HG03095 (cell line): ENCODE data around the gene MEIS3.
"Not testable (repeated sequence)": the region's sequence is repeated elsewhere in the genome, so short reads cannot be mapped to it uniquely, and the experiment has no call there.

ENCODE experiments used
- ATAC-seq: cut with Tn5 transposase; IDR thresholded peaks from one replicate; pipeline ENCODE4 v1.9.1; 2021; ENCODE audit warnings: moderate library complexity; ENCODE audit not compliant: unreplicated experiment

MEIS3 gene

DNA sequence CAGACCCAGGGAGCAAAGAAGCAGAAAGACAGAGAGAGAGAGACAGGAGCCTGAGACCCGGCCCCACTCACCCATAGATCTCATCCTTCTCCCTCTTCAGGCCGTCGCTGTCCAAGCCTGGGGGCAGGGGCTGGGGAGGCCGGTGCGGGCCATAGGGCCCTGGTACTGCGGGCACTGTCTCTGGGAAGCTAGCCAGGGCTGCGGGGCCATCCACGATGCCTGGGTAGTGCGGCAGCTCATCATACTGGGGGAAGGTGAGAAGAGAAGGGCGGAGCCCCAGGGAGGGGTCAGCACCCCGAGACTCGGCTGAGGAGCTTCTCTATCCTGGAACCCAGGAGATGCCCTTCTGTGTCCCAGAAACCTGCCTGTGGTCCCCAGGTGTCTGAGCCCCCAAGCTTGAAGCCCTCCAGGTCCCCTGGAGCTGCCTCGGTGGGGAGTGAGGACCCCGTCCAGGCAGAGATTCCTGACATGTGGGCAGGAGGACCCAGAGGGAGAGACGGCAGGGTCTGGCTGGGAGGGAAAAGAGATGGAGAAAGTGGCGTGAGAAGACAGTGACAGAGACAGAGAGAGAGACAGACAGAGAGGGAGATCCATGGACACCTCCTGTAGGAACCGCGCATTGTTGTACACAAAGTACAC, 2.1 kb downstream of the MEIS3 start:
- ATAC-seq: no peak

DNA sequence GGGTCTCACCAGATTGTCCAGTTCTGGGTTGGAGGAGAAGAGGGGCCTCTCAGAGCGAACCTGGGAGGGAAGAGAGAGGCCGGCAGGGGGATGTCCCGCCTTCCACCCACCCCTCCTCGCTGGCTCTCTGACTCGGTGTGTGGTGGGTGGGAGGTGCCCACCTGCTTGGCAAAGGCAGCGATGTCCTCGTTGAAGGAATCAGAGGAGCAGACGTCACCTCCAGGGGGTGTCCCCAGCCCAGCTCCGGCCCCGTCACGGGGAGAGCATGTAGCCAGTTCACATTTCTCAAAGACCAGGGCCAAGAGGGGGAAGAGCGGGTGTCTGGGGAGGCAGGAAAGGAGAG, 2.7 kb downstream of the MEIS3 start:
- no peak for ATAC-seq

DNA sequence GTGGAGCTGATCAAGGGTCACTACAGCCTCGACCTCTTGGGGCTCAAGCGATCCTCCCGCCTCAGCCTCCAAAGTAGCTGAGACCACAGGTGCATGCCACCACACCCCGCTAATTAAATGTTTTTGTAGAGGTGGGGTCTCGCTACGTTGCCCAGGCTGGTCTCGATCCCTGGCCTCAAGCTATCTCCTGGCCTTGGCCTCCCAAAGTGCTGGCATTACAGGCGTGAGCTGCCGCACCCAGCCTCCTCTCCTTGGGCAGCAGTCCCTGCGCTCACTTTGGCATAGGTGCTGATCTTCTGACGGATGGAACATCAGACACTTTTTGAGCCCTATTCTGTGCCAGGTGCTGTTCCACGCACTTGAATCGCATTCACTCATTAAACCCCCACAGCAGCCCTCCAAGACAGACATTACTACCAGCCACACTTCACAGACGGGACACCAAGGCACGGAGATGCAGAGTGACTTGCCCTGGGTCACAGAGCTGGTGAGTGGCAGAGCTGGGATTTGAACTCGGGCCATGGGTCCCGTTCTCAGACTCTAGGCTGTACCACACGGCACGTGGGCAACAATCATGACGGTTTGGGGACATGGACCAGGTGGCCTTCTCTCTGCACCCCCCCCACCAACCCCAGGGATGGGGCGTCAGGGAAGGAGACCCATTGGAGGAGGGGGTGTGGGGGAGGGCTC, 3.2 kb downstream of the MEIS3 start:
- no peak for ATAC-seq

DNA sequence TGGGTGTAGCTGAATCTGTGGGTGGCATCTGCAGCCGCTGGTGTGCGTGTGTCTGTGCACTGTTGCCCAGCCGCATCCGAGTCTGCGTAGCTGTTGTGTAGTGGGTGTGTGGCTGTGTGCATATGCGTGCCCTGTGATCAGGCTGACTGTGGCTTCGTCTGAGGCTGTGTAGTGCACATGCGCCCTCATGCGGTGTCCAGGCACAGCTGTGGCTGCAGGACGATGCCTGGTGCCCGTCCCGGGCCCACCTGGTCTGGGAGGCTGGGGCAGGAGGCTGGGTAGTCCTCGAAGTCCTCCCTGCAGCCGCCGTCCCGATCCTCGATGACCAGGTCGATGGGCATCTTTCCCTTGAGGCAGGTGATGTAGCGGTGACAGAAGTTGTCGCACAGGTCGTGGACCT, 4.9 kb downstream of the MEIS3 start:
- ATAC-seq: no peak

- ATAC-seq: no peak
Observed at GRCh38 chr19:47413941-47414340, 5.4 kb downstream of the MEIS3 start.

- ATAC-seq: not testable (repeated sequence)
Observed at GRCh38 chr19:47411696-47412095, 7.6 kb downstream of the MEIS3 start.

- ATAC-seq: no peak
Observed at GRCh38 chr19:47411101-47411500, 8.2 kb downstream of the MEIS3 start.

DNA sequence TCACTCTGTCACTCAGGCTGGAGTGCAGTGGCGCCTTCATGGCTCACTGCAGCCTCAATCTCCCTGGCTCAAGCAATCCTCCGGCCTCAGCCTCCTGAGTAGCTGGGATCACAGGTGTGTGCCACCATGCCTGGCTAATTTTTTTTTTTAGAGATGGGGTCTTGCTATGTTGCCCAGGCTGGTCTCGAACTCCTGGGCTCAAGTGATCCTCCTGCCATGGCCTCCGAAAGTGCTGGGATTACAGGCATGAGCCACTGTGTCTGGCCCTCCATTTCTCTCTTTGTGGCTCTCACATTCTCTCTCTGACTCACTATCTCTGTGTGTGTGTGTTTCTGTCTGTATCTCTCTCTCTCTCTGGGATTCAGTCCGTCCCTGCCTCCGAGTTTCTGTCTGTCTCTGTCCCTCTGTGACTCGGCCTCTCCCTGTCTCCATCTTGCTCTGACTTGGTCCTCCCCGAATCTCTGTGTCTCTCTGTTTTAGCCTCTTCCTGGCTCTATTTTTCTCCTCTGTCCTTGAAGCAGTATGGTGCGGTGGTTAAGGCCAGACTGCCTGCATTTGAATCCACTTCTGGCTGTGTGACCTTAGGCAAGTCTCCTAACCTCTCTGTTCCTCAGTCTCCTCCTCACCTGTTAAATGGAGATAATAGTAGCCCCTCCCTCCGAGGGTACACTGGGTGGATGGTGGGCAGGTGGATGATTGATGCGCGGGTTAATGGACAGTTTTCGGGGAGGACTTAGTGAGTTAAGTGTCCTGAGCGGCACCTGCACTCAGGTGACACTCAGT, 11.0 kb downstream of the MEIS3 start:
- no peak for ATAC-seq

DNA sequence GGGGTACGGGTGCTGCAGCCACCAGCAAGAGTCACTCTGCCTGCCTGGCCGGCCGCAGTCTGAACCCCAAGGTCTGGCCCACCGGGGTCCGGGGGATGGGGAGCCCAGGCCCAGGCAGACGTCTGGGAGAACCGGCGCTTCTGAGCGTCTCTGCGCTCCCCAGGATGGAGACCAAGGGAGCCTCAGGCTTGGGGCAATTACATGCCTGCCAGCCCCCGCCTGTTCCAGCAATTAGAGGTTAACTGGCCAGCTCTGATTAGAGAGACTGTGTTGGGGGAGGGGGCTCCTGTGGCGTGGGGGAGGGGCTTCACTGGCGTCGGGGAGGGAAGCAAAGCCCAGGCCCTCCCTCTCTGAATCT, 11.9 kb downstream of the MEIS3 start:
- no peak for ATAC-seq

- no peak for ATAC-seq
Observed at GRCh38 chr19:47406711-47407416, 12.5 kb downstream of the MEIS3 start.

GRCh38 chr19:47405854-47406417, 13.4 kb downstream of the MEIS3 start:
- no peak for ATAC-seq

DNA sequence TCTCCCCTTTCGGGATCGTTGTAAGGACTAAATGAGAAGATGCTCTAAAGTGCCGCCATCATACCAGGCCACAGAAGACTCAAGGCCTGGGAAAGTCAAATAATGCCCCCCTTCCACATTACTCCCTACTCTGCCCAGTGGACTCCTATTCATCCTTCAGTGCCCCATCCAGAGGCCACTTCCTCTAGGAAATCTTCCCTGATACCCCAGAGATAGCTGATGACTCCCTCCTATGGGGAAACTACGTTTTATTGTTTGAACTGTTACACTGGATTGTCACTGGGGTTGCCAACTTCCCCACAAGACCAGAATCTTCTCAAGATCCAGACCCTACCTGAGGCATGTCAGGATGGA, 14.2 kb downstream of the MEIS3 start:
- no peak for ATAC-seq

GRCh38 chr19:47404334-47405196, 14.8 kb downstream of the MEIS3 start:
- ATAC-seq: no peak

DNA sequence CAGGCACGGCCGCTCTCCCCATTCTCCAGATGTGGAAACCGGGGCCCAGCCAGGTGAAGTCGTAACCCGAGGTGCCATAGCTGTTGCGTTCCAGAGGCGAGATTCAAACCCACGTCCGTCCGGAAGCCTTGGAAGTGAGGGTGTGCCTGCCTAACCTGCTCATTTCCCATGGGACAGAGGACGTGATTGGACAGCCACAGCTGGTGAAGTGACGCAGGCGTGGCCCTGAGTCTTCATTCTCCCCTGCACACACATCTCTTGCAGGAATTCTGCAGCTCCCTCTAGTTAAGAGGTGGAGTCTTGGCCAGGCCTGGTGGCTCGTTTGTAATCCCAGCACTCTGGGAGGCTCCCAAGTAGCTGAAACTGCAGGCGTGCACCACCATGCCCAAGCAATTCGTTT, 16.8 kb downstream of the MEIS3 start:
- ATAC-seq: no peak

- ATAC-seq: no peak
Observed at GRCh38 chr19:47398707-47399597, 20.4 kb downstream of the MEIS3 start.

GRCh38 chr19:47391510-47392223, 27.7 kb downstream of the MEIS3 start:
- no peak for ATAC-seq

DNA sequence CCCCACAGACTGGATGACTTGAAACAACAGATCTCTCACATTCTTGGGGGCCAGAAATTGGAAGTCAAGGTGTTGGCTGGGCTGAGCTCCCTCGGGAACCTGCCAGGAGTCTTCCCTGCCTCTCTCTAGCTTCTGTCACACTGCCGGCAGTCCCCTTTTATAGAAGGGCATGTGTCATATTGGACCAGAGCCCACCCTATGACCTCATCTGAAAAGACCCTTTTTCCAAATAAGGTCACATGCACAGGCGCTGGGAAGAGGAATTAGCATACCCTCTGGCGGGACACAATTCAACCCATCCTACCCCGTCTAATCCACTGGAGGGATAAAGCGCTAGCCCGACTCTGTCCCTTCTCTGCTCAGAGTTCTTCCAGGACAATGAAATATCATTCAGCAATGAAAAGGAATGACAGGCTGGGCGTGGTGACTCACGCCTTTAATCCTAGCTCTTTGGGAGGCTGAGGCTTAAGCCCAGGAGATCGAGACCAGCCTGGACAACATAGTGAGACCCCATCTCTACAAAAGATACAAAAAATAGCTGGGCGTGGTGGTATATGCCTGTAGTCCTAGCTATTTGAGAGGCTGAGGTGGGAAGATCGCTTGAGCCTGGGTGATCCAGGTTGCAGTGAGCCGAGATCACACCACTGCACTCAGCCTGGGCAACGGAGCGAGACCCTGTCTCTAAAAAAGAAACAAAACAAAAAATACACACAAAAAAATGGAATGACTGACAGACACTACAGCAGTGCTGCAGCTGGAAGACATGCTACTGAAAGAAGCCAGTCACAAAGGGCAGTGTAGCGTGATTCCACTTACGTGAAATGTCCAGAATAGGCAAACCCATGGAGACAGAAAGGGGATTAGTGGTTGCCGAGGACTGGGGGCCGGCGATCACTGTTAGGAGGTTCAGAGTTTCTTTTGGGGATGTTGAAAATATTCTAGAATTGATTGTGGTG, 28.5 kb downstream of the MEIS3 start:
- no peak for ATAC-seq

DNA sequence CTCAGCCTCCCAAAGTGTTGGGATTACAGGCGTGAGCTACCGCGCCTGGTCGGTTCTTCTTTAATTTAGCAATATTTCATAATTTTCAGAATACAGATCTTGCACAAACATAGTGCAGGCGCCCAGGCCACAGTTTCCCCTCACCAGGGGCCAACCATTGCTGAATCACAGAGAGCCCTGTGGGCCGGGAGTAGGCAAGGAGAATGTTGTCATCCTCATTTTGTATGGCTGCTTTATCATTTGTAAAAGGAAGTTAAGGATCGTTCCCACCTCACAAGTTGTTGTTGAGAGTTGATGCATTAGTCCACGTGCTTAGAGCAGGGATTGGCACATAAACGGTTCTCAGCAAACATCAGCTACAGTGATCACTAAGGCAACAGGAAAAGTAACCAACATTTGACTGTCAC, 30.2 kb downstream of the MEIS3 start:
- no peak for ATAC-seq
